Liver (tissue), 3 donors: Measurements from ENCODE around the gene FUT4.

Experiments
- EGR1 ChIP-seq, 2 donors: IDR thresholded peaks; 2 replicates each; pipeline ENCODE4 v1.6.1; 2016 to 2018; ENCODE audit warnings: antibody characterized with exemption in 2 of 2, low read depth in 2 of 2
- FOXA1 ChIP-seq: IDR thresholded peaks from 2 replicates; pipeline ENCODE4 v1.6.1; 2016; ENCODE audit warnings: antibody characterized with exemption
- GABPA ChIP-seq, 2 donors: IDR thresholded peaks in 1 of 2; conservative IDR thresholded peaks in 1 of 2; 2 replicates each; pipeline ENCODE4 v1.6.1; 2016; ENCODE audit warnings: antibody characterized with exemption in 2 of 2, mild to moderate bottlenecking in 1 of 2, moderate library complexity in 1 of 2
- HNF4G ChIP-seq: IDR thresholded peaks from 2 replicates; pipeline ENCODE4 v1.6.1; 2016; ENCODE audit warnings: antibody characterized with exemption
- JUND ChIP-seq, 2 donors: IDR thresholded peaks; 2 replicates each; pipeline ENCODE4 v1.6.1; 2016; ENCODE audit warnings: antibody characterized with exemption in 2 of 2
- RAD21 ChIP-seq, 2 donors: IDR thresholded peaks; 2 replicates each; pipeline ENCODE4 v1.6.1; 2016; ENCODE audit warnings: antibody characterized with exemption in 2 of 2, mild to moderate bottlenecking in 2 of 2
- SP1 ChIP-seq: IDR thresholded peaks from 2 replicates; pipeline ENCODE4 v1.6.1; 2018; ENCODE audit warnings: antibody characterized with exemption, mild to moderate bottlenecking
- TAF1 ChIP-seq: conservative IDR thresholded peaks from 2 replicates; pipeline ENCODE4 v1.6.1; 2016; ENCODE audit warnings: antibody characterized with exemption, mild to moderate bottlenecking
- YY1 ChIP-seq: IDR thresholded peaks from 2 replicates; pipeline ENCODE4 v1.6.1; 2016; ENCODE audit warnings: antibody characterized with exemption, mild to moderate bottlenecking
- TF ChIP-seq, protein P1 (sequence below): fragments of 150-350 bp; IDR thresholded peaks from 2 replicates; pipeline ENCODE4 v1.5.1; 2017; ENCODE audit warnings: improper control_type of control experiment, low read depth, low read length; ENCODE audit not compliant: missing input control
- TF ChIP-seq, protein P2 (sequence below): IDR thresholded peaks from 2 replicates; pipeline ENCODE4 v1.6.1; 2016; ENCODE audit warnings: antibody characterized with exemption, mild to moderate bottlenecking
- TF ChIP-seq, protein P3 (sequence below): IDR thresholded peaks from 2 replicates; pipeline ENCODE4 v1.6.1; 2016; ENCODE audit warnings: antibody characterized with exemption
- donor health status: healthy.
- donor health status: healthy.

DNA sequence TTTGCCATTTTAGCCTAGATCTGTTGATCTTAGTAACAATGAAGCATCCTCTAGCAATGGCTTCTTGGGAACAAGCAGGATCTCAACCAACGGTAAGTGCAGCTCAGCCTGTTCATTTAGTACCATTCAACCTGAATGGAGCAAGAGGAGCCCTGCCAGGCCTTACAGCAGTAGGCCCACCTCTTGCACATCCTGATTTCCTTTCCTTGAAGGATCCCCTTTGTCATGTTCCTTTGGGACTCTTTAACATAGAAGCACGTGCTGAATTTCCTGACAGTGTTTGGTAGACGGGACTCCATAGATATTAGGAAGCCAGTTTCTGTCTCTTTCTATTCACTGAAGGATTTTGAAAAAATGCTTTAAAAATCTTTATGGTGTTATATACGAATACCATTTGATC, 25.0 kb downstream of the FUT4 start:
- TF ChIP-seq TAF1 = no peak
- TF ChIP-seq SP1 = no peak
- TF ChIP-seq, protein P1, sequence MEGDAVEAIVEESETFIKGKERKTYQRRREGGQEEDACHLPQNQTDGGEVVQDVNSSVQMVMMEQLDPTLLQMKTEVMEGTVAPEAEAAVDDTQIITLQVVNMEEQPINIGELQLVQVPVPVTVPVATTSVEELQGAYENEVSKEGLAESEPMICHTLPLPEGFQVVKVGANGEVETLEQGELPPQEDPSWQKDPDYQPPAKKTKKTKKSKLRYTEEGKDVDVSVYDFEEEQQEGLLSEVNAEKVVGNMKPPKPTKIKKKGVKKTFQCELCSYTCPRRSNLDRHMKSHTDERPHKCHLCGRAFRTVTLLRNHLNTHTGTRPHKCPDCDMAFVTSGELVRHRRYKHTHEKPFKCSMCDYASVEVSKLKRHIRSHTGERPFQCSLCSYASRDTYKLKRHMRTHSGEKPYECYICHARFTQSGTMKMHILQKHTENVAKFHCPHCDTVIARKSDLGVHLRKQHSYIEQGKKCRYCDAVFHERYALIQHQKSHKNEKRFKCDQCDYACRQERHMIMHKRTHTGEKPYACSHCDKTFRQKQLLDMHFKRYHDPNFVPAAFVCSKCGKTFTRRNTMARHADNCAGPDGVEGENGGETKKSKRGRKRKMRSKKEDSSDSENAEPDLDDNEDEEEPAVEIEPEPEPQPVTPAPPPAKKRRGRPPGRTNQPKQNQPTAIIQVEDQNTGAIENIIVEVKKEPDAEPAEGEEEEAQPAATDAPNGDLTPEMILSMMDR = no peak
- no peak for TF ChIP-seq HNF4G
- no peak for TF ChIP-seq YY1
- no peak for TF ChIP-seq GABPA (IDR thresholded peaks at IDR 0.05 in 1 of 2, conservative IDR thresholded peaks at IDR 0.05 in 1 of 2)
- TF ChIP-seq, protein P2, sequence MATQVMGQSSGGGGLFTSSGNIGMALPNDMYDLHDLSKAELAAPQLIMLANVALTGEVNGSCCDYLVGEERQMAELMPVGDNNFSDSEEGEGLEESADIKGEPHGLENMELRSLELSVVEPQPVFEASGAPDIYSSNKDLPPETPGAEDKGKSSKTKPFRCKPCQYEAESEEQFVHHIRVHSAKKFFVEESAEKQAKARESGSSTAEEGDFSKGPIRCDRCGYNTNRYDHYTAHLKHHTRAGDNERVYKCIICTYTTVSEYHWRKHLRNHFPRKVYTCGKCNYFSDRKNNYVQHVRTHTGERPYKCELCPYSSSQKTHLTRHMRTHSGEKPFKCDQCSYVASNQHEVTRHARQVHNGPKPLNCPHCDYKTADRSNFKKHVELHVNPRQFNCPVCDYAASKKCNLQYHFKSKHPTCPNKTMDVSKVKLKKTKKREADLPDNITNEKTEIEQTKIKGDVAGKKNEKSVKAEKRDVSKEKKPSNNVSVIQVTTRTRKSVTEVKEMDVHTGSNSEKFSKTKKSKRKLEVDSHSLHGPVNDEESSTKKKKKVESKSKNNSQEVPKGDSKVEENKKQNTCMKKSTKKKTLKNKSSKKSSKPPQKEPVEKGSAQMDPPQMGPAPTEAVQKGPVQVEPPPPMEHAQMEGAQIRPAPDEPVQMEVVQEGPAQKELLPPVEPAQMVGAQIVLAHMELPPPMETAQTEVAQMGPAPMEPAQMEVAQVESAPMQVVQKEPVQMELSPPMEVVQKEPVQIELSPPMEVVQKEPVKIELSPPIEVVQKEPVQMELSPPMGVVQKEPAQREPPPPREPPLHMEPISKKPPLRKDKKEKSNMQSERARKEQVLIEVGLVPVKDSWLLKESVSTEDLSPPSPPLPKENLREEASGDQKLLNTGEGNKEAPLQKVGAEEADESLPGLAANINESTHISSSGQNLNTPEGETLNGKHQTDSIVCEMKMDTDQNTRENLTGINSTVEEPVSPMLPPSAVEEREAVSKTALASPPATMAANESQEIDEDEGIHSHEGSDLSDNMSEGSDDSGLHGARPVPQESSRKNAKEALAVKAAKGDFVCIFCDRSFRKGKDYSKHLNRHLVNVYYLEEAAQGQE = no peak
- TF ChIP-seq RAD21 (IDR thresholded peaks at IDR 0.05) = no peak
- TF ChIP-seq, protein P3, sequence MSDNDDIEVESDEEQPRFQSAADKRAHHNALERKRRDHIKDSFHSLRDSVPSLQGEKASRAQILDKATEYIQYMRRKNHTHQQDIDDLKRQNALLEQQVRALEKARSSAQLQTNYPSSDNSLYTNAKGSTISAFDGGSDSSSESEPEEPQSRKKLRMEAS = no peak
- TF ChIP-seq JUND (IDR thresholded peaks at IDR 0.05) = no peak
- TF ChIP-seq FOXA1 = no peak
- no peak for TF ChIP-seq EGR1 (IDR thresholded peaks at IDR 0.05; ENCODE audit: low read depth in 2 of 2)
